ENCODE results near the gene WDR20. TPM values are rescaled to one million over a fixed set of nuclear protein-coding genes. Genes with fewer than 3 reads are reported as not detected.
"Not testable (repeated sequence)": the region's sequence is repeated elsewhere in the genome, so short reads cannot be mapped to it uniquely, and the experiment has no call there.

The WDR20 gene
- total and polyA plus RNA-seq, 2 donors from 2014 or later = 12.6 to 44.2 TPM

DNA sequence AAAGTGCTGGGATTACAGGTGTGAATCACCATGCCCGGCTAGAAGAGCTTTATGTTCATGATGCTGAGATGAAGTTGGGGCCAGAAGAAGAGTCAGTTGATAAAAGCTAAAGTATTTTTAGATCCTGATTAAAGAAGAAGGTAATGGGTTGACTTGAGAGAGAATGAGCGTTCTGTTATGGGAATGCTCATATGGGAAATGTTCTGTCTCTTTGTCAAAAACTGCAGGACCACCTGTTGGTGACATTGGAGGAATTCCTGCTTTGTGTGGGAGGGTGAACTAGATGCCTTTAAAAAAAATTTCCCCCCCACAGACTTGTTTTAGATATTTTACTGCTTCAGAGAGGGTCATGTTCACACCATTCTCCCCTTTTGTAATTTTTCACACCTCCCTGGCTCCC, 6.7 kb downstream of the WDR20 start:
- peaks cover 0 to 5% (median 2%) of the 10 kb centered on the region in 3 donors for H3K4me1 ChIP-seq (ENCODE audit: control insufficient read depth in 2 of 3, insufficient read depth in 2 of 3, low read depth in 1 of 3, low read length in 3 of 3)
- H3K36me3 ChIP-seq (ENCODE audit: control insufficient read depth in 2 of 3, insufficient read depth in 3 of 3, low read length in 3 of 3) = no peaks in the 10 kb centered on the region
- DNase-seq = no peak
- FAIRE-seq = no peak
- intact Hi-C loops (cut with DNase I) = no loop called here
- no peaks in the 10 kb centered on the region for H3K9me3 ChIP-seq (ENCODE audit: control insufficient read depth in 2 of 3, insufficient read depth in 1 of 3, low read length in 3 of 3)
- TF ChIP-seq, protein P1, sequence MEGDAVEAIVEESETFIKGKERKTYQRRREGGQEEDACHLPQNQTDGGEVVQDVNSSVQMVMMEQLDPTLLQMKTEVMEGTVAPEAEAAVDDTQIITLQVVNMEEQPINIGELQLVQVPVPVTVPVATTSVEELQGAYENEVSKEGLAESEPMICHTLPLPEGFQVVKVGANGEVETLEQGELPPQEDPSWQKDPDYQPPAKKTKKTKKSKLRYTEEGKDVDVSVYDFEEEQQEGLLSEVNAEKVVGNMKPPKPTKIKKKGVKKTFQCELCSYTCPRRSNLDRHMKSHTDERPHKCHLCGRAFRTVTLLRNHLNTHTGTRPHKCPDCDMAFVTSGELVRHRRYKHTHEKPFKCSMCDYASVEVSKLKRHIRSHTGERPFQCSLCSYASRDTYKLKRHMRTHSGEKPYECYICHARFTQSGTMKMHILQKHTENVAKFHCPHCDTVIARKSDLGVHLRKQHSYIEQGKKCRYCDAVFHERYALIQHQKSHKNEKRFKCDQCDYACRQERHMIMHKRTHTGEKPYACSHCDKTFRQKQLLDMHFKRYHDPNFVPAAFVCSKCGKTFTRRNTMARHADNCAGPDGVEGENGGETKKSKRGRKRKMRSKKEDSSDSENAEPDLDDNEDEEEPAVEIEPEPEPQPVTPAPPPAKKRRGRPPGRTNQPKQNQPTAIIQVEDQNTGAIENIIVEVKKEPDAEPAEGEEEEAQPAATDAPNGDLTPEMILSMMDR (IDR thresholded peaks at IDR 0.05; ENCODE audit: borderline replicate concordance, extremely low read depth, insufficient read depth) = no peak
- no peak overlapping the region for H3K4me3 ChIP-seq (ENCODE audit: low read length in 3 of 3)
- no peaks in the 10 kb centered on the region for H3K27me3 ChIP-seq (ENCODE audit: control insufficient read depth, insufficient read depth, low read length)
- no peak overlapping the region for H3K27ac ChIP-seq (ENCODE audit: low read depth in 2 of 2, low read length in 2 of 2)
- H3K9ac ChIP-seq (ENCODE audit: low read length in 3 of 3) = no peak overlapping the region

DNA sequence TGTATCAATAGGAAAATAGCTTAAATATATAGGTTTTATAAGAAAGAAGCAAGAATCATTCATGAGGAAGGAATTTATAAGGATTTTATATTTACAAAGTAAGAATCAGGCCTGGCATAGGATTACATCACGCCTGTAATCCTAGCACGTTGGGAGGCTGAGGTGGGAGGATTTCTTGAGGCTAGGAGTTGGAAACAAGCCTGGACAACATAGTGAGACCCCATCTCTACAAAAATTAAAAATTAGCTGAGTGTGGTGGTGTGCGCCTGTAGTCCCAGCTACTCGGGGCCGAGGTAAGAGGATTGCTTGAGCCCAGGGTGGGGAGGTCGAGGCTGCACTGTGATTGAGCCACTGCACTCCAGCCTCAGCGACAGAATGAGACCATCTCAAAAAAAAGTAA, 10.4 kb downstream of the WDR20 start:
- FAIRE-seq = no peak
- H3K4me1 ChIP-seq (ENCODE audit: control insufficient read depth in 2 of 3, insufficient read depth in 2 of 3, low read depth in 1 of 3, low read length in 3 of 3) = peaks cover 0 to 13% (median 6%) of the 10 kb centered on the region in 3 donors

DNA sequence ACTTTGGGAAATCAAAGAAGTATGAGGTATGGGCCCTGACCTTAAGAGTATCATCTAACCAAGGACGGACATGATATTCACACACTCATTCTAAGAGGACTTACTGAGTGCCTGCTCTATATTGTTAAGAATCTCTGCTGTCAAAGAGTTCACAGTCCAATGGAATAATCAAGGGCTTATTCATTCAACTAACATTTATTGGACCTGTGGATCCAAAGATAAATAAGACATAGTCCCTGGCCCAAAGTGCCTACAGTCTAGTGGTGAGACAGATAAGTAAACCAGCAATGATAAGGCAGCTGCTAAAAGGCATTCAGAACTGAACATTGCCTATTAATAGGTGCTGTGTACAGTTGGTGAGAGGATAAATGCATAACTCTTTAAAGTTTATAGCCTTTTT, 11.0 kb downstream of the WDR20 start:
- Histone ChIP-seq H3K27me3 (ENCODE audit: control insufficient read depth, insufficient read depth, low read length) (no peaks in the 10 kb centered on the region), H3K36me3 (ENCODE audit: control insufficient read depth in 2 of 3, insufficient read depth in 3 of 3, low read length in 3 of 3) (peaks cover 0 to 2% (median 0%) of the 10 kb centered on the region in 3 donors), H3K4me3 (ENCODE audit: low read length in 3 of 3) (no peak overlapping the region), H3K4me1 (ENCODE audit: control insufficient read depth in 2 of 3, insufficient read depth in 2 of 3, low read depth in 1 of 3, low read length in 3 of 3) (peaks cover 0 to 16% (median 9%) of the 10 kb centered on the region in 3 donors), H3K9me3 (ENCODE audit: control insufficient read depth in 2 of 3, insufficient read depth in 1 of 3, low read length in 3 of 3) (no peaks in the 10 kb centered on the region), H3K27ac (ENCODE audit: low read depth in 2 of 2, low read length in 2 of 2) (no peak overlapping the region), H3K9ac (ENCODE audit: low read length in 3 of 3) (no peak overlapping the region)
- FAIRE-seq (no peak), DNase-seq (no peak)
- intact Hi-C loops (cut with DNase I) = no loop called here
- TF ChIP-seq, protein P1 (IDR thresholded peaks at IDR 0.05; ENCODE audit: borderline replicate concordance, extremely low read depth, insufficient read depth) = no peak

More for the DNA sequence above, 10.4 kb downstream of the WDR20 start:
- H3K9ac ChIP-seq (ENCODE audit: low read length in 3 of 3) = no peak overlapping the region
- no peak for DNase-seq
- peaks cover 0 to 2% (median 0%) of the 10 kb centered on the region in 3 donors for H3K36me3 ChIP-seq (ENCODE audit: control insufficient read depth in 2 of 3, insufficient read depth in 3 of 3, low read length in 3 of 3)
- intact Hi-C loops (cut with DNase I) = no loop called here
- H3K4me3 ChIP-seq (ENCODE audit: low read length in 3 of 3) = no peak overlapping the region
- TF ChIP-seq, protein P1 (IDR thresholded peaks at IDR 0.05; ENCODE audit: borderline replicate concordance, extremely low read depth, insufficient read depth) = no peak
- H3K27ac ChIP-seq (ENCODE audit: low read depth in 2 of 2, low read length in 2 of 2) = no peak overlapping the region
- no peaks in the 10 kb centered on the region for H3K9me3 ChIP-seq (ENCODE audit: control insufficient read depth in 2 of 3, insufficient read depth in 1 of 3, low read length in 3 of 3)
- no peaks in the 10 kb centered on the region for H3K27me3 ChIP-seq (ENCODE audit: control insufficient read depth, insufficient read depth, low read length)

DNA sequence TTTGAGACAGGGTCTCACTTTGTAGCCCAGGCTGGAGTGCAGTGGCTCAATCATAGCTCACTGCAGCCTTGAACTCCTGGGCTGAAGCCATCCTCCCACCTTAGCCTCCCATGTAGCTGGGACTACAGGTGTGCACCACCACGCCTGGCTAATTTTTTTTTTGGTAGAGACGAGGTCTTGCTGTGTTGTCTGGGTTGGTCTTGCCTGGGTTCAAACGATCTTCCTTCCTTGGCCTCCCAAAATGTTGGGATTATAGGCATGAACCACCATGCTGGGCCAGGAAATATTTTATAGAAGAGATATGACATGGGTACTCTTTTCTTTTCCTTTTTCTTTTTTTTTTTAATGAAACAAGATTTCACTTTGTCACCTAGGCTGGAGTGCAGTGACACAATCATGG, 11.7 kb downstream of the WDR20 start:
- H3K4me3 ChIP-seq (ENCODE audit: low read length in 3 of 3); DNase-seq; FAIRE-seq; H3K9me3 ChIP-seq (ENCODE audit: control insufficient read depth in 2 of 3, insufficient read depth in 1 of 3, low read length in 3 of 3); H3K36me3 ChIP-seq (ENCODE audit: control insufficient read depth in 2 of 3, insufficient read depth in 3 of 3, low read length in 3 of 3); H3K9ac ChIP-seq (ENCODE audit: low read length in 3 of 3); H3K27ac ChIP-seq (ENCODE audit: low read depth in 2 of 2, low read length in 2 of 2); intact Hi-C loops (cut with DNase I); H3K27me3 ChIP-seq (ENCODE audit: control insufficient read depth, insufficient read depth, low read length): not testable (repeated sequence)
- peaks cover 0 to 16% (median 9%) of the 10 kb centered on the region in 3 donors for H3K4me1 ChIP-seq (ENCODE audit: control insufficient read depth in 2 of 3, insufficient read depth in 2 of 3, low read depth in 1 of 3, low read length in 3 of 3)

Measured in kidney (tissue), 14 donors.